Osteocyte (in vitro differentiated cells): ENCODE data around the gene ARHGAP36. TPM values are rescaled to one million over a fixed set of nuclear protein-coding genes. Genes with fewer than 3 reads are reported as not detected.

Experiments
- DNase-seq: peaks from one replicate; pipeline ENCODE4 v3.0.0; 2021; ENCODE audit warnings: mixed read lengths; ENCODE audit not compliant: unreplicated experiment; ENCODE audit errors: extremely low spot score
- H3K27ac Mint-ChIP-seq: one replicate; pipeline ENCODE4 v1.8.0; 2021; ENCODE audit warnings: mild to moderate bottlenecking, mixed read lengths; ENCODE audit not compliant: unreplicated experiment
- H3K27me3 Mint-ChIP-seq: one replicate; pipeline ENCODE4 v1.8.0; 2021; ENCODE audit warnings: mixed read lengths; ENCODE audit not compliant: unreplicated experiment
- H3K36me3 Mint-ChIP-seq: one replicate; pipeline ENCODE4 v1.8.0; 2021; ENCODE audit warnings: mixed read lengths; ENCODE audit not compliant: unreplicated experiment
- H3K4me1 Mint-ChIP-seq: one replicate; pipeline ENCODE4 v1.8.0; 2021; ENCODE audit warnings: mixed read lengths; ENCODE audit not compliant: unreplicated experiment
- H3K4me3 Mint-ChIP-seq: one replicate; pipeline ENCODE4 v1.8.0; 2021; ENCODE audit warnings: mild to moderate bottlenecking, moderate library complexity, mixed read lengths; ENCODE audit not compliant: unreplicated experiment
- H3K9me3 Mint-ChIP-seq: one replicate; pipeline ENCODE4 v1.8.0; 2021; ENCODE audit warnings: mixed read lengths; ENCODE audit not compliant: unreplicated experiment
- CTCF ChIP-seq: fragments of 200-600 bp; sonication (generic); IDR thresholded peaks from 2 replicates; pipeline ENCODE4 v1.5.0; 2021; ENCODE audit warnings: antibody characterized with exemption, mild to moderate bottlenecking, moderate library complexity
- total RNA-seq: library from RNA; stranded (reverse); gene quantifications from 2 replicates; pipeline ENCODE4 v1.2.1, GENCODE V29; 2021

ARHGAP36 gene
- total RNA-seq, 1 donor from 2014 or later: not detected

GRCh38 chrX:131081772-131082740, 23.9 kb downstream of the ARHGAP36 start:
- Mint-ChIP-seq H3K36me3 (no peaks in the 10 kb centered on the region), H3K4me3 (no peak overlapping the region), H3K9me3 (no peaks in the 10 kb centered on the region), H3K27me3 (peaks cover 83% of the 10 kb centered on the region), H3K27ac (no peak overlapping the region), H3K4me1 (peaks cover 3% of the 10 kb centered on the region)
- TF ChIP-seq CTCF: no peak
- DNase-seq: no peak

GRCh38 chrX:131083510-131084142, 25.5 kb downstream of the ARHGAP36 start:
- DNase-seq: no peak
- Mint-ChIP-seq H3K4me3 (no peak overlapping the region), H3K27ac (no peak overlapping the region), H3K4me1 (peaks cover 3% of the 10 kb centered on the region), H3K27me3 (peaks cover 77% of the 10 kb centered on the region), H3K9me3 (no peaks in the 10 kb centered on the region), H3K36me3 (no peaks in the 10 kb centered on the region)
- no peak for TF ChIP-seq CTCF

- Mint-ChIP-seq H3K27ac (no peak overlapping the region), H3K9me3 (no peaks in the 10 kb centered on the region), H3K4me3 (no peak overlapping the region), H3K36me3 (no peaks in the 10 kb centered on the region), H3K27me3 (peaks cover 71% of the 10 kb centered on the region), H3K4me1 (peaks cover 3% of the 10 kb centered on the region)
- no peak for TF ChIP-seq CTCF
- no peak for DNase-seq
Measured at GRCh38 chrX:131084145-131084544, 26.0 kb downstream of the ARHGAP36 start.

- TF ChIP-seq CTCF: no peak
- Mint-ChIP-seq H3K4me1 (no peaks in the 10 kb centered on the region), H3K27ac (no peak overlapping the region), H3K9me3 (peaks cover 5% of the 10 kb centered on the region), H3K27me3 (no peaks in the 10 kb centered on the region), H3K4me3 (no peak overlapping the region), H3K36me3 (no peaks in the 10 kb centered on the region)
- DNase-seq: no peak
Measured at GRCh38 chrX:131136776-131137175, 78.6 kb downstream of the ARHGAP36 start.

- H3K27ac Mint-ChIP-seq: no peak overlapping the region
- H3K9me3 Mint-ChIP-seq: peaks cover 5% of the 10 kb centered on the region
- no peaks in the 10 kb centered on the region for H3K4me1 Mint-ChIP-seq
- no peak for TF ChIP-seq CTCF
- DNase-seq: no peak
- no peaks in the 10 kb centered on the region for H3K36me3 Mint-ChIP-seq
- H3K27me3 Mint-ChIP-seq: no peaks in the 10 kb centered on the region
- no peak overlapping the region for H3K4me3 Mint-ChIP-seq
Measured at GRCh38 chrX:131139072-131139471, 80.9 kb downstream of the ARHGAP36 start.
